HG02870 (cell line): ENCODE data around the gene ZNF320.
"Not testable (repeated sequence)": the region's sequence is repeated elsewhere in the genome, so short reads cannot be mapped to it uniquely, and the experiment has no call there.

ENCODE experiments used
- ATAC-seq: cut with Tn5 transposase; IDR thresholded peaks from one replicate; pipeline ENCODE4 v1.9.1; 2021; ENCODE audit warnings: mild to moderate bottlenecking, moderate library complexity; ENCODE audit not compliant: unreplicated experiment

ZNF320 gene

DNA sequence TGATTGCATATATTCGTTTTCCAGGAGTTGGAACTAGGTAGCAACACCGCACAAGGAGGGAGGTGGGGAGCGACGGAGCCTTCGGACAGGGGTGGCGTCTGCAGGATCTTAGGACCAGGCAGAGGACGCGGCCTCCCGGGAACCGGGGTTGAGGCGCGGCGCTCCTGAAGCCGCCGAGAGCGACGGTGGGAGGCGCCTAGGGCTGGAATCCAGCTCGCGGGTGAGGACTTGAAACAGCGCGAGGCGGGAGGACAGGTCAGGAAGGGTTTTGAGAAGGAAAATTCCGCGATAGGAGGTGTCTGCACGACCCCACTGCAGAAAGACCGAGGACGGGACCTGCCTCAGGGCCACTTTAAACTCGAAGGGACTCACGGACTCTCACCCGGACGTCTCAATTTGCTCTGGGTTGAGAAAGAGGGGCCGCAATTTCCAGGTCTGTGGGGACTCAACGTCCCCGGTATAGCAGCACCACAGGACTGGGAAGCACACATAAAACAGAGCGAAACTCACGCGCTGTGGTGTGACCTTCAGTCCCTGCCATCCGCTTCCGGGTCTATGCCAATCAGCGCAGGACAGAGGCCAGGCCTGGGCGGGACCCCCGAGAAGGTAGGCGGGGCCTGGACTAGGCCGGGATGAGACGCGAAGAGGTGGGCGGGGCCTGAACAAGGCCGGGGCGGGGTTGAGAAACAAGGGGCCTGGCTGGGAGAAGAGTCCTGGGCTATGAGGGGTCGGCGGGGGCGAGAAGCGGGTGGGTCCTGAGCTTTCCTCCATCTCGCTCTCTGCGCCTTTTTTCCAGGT is at the start of gene ZNF320:
Gene ZNF320, minus strand, starts transcription at position 498 of the 798 bp plus-strand sequence. CDS start 7,380 bp downstream, outside the sequence.
- ATAC-seq, result peak; percentile 91

GRCh38 chr19:52946322-52947310 is 49.2 kb upstream of the ZNF320 start:
- ATAC-seq, result no peak

GRCh38 chr19:52945652-52946321 is 48.4 kb upstream of the ZNF320 start:
- no peak for ATAC-seq

DNA sequence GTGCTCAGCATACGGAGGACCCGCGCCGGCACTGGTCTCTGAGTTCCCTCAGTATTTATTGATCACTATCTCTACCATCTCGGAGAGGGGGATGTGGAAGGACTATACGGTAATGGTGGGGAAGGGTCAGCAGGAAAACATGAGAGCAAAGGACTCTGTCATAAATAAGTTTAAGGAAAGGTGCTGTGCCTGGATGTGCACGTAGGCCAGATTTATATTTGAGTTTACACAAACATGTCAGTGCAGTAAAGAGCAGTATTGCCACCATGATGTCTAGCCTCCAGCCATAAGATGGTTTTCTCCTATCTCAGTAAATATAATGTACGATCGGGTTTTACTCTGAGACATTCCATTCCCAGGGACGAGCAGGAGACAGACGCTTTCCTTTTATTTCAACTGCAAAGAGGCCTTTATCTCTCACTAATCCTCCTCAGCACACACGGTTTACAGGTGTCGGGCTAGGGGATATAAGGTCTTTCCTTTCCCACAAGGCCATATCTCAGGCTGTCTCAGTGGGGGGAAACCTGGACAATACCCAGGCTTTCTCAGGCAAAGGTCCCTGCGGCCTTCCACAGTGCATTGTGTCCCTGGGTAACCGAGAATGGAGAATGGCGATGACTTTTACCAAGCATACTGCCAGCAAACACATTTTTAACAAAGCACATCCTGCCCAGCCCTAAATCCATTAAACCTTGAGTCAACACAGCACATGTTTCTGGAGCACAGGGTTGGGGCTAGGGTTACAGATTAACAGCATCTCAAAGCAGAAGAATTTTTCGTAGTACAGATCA is 47.5 kb upstream of the ZNF320 start:
- not testable (repeated sequence) for ATAC-seq

GRCh38 chr19:52943884-52944643 is 46.6 kb upstream of the ZNF320 start:
- no peak for ATAC-seq

DNA sequence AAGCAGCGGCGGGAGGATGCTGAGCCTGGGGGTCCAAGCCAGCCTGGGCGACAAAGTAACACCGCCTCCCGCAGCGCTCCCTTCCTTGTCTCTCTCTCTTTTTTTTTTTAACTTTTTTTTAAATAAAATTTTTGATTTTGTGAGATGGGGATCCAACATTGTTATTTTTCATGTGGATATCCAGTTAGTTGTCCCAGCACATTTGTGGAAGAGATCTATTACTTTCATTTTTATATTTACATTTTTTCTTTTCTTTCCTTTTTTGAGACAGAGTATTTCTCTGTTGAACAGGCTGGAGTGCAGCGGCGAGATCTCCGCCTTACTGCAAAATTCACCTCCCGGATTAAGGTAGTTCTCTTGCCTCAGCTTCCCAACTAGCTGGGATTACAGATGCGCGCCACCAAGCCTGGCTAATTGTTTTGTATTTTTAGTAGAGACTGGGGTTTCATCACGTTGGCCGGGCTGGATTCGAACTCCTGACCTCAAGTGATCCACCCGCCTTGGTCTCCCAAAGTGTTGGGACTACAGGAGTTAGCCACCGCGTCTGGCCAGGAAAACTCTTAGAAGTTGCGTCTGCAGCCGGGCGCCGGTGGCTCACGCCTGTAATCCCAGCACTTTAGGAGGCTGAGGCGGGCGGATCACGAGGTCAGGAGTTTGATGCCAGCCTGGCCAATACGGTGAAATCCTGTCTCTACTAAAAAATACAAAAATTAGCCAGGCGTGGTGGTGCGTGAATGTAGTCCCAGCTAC is 45.9 kb upstream of the ZNF320 start:
- ATAC-seq, result no peak

GRCh38 chr19:52942386-52943133 is 45.1 kb upstream of the ZNF320 start:
- ATAC-seq, result peak; percentile 91

DNA sequence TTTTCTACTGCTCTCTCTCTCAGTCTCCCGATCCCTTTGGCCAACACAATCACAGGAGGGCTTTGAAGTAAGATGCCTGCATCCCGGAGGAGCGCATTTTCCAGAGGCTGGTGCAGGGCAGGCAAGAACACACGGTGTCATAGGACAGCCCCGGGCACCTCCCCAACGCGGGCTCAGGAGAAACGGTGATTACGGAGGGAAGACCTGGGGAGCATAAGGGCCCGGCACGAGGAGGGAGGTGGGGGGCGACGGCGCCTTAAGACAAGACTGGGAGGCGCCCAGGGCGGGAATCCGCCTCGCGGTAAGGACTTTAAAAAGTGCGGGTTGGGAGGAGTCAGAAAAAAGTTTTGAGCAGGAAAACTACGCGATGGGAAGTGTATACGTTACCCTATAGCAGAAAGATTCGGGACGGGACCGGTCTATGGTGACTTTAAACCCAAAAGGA is 44.5 kb upstream of the ZNF320 start:
- no peak for ATAC-seq

GRCh38 chr19:52941523-52941922 is 44.1 kb upstream of the ZNF320 start:
- not testable (repeated sequence) for ATAC-seq

DNA sequence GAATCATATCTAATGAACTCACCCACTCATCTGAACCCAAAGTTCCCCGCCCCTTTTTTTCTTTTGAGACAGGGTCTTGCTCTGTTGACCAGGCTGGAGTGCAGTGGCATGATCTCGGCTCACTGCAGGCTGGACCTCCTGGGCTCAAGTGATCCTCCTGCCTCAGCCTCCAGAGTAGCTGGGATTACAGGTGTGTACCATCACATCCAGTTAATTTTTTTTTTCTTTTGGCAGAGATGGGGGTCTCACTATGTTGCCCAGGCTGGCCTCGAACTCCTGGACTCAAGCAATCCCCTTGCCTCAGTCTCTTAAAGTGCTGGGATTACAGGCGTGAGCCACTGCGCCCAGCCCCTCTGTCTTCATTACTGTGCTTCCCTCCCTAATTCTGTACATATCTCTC is 43.5 kb upstream of the ZNF320 start:
- ATAC-seq, result not testable (repeated sequence)

DNA sequence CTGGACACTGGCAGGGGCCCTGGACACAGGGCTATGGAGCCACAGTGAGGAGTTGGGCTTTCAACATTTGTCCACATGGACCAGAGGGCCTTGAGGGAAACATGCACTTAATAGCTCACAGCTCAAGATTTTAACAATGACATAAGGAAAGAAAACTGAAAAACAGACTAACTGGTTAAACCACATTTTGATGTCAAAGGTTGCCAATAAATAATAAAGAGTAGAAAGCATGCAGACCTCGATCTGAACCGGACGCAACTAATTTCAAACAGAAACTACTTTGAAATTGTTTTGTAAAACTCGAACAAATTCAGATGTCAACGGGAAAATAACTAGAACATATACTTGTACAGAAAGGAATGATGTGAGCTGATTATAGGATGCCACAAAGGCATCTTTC is 41.3 kb upstream of the ZNF320 start:
- ATAC-seq, result no peak

DNA sequence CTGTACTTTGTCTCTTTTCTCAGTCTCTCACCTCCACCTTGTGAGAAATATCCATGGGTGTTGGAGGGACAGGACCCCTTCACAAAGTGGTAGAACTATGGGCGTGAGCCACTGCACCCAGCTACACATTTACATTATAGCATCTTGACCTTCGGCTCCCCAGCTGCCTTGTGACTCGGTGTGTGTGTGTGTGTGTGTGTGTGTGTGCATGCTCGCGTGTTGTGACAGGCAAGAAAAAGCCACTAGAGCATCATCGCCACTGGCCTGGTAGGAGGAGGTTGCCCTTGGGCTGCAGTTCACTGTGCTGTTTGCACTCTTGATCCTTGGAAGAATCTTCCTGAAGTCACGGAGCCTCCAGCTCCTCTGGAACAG is 39.5 kb upstream of the ZNF320 start:
- ATAC-seq, result no peak

DNA sequence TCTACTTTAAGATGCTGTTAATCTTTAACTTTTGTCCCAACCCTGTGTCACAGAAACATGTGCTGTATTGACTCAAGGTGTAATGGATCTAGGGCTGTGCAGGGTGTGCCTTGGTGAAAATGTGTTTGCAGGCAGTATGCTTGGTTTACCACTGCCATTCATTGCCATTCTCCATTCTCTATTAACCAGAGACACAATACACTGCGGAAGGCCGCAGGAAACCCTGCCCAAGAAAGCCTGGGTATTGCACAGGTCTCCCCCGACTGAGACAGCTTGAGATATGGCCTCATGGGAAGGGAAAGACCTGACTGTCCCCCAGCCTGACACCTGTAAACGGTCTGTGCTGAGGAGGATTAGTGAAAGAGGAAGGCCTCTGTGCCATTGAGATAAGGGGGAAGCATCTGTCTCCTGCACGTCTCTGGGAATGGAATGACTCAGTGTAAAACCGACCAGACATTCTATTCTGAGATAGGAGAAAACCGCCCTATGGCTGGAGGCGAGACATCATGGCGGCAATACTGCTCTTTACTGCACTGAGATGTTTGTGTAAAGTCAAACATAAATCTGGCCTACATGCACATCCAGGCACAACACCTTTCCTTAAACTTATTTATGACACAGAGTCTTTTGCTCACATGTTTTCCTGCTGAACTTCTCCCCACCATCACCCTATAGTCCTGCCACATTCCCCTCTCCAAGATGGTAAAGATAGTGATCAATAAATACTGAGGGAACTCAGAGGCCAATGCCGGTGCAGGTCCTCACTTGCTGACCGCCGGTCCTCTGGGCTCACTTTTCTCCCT is 38.9 kb upstream of the ZNF320 start:
- no peak for ATAC-seq

GRCh38 chr19:52935434-52935833 is 38.0 kb upstream of the ZNF320 start:
- no peak for ATAC-seq

- not testable (repeated sequence) for ATAC-seq
Observed at GRCh38 chr19:52924641-52925040, 27.2 kb upstream of the ZNF320 start.

DNA sequence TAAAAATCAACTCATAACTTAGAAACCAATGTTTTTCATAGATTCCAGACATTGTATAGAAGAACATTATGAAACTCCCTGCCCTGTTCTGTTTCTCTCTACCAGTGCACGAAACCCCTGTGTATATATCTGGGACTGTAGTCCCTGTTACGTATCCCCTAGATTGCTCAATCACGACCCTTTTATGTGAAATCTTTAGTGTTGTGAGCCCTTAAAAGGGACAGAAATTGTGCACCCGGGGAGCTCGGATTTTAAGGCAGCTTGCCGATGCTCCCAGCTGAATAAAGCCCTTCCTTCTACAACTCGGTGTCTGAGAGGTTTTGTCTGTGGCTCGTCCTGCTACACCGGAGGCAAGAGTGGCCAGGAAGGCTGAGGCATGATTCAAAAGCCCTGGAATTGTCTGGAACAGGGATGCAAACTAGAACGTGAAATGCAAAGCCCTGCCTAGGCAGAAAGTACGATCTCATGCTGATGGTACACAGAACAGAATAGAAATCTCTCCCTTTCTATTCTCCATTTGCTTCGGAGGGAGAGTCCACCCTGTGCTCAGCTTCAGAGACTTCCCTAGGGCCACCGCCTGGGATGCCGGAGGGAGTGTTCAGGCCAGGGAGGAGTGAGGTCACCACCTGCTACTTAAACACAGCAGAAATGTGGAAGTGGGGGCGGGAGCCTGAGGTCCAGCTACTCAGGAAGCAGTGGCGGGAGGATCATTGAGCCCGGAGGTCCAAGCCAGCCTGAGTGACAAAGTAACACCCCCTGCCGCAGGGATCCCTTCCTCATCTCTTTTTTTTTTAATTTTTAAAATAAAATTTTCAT is 26.6 kb upstream of the ZNF320 start:
- no peak for ATAC-seq
